GM12801 (cell line): ENCODE results near the gene EML5.

Experiments
- TF ChIP-seq, protein P1 (sequence below): IDR thresholded peaks from one replicate; pipeline ENCODE4 v1.5.1; 2011; ENCODE audit warnings: control low read depth; ENCODE audit not compliant: insufficient read length; ENCODE audit errors: extremely low read depth

EML5 gene

DNA sequence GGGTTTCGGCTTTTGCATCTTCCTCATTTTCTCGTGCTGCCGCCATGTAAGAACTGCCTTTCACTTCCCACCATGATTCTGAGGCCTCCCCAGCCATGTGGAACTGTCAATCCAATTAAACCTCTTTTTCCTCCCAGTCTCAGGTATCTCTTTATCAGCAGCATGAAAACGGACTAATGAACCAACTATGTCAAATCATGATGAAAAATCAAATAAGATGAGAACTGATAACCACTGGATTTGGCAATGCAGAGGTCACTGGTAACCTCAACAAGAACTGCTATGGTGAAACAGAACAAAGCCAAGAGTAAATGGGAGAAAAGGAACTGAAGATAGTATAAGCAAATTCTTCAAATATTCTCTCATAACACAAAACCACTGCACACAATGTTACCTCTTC, 6.0 kb downstream of the EML5 start:
- TF ChIP-seq, protein P1, sequence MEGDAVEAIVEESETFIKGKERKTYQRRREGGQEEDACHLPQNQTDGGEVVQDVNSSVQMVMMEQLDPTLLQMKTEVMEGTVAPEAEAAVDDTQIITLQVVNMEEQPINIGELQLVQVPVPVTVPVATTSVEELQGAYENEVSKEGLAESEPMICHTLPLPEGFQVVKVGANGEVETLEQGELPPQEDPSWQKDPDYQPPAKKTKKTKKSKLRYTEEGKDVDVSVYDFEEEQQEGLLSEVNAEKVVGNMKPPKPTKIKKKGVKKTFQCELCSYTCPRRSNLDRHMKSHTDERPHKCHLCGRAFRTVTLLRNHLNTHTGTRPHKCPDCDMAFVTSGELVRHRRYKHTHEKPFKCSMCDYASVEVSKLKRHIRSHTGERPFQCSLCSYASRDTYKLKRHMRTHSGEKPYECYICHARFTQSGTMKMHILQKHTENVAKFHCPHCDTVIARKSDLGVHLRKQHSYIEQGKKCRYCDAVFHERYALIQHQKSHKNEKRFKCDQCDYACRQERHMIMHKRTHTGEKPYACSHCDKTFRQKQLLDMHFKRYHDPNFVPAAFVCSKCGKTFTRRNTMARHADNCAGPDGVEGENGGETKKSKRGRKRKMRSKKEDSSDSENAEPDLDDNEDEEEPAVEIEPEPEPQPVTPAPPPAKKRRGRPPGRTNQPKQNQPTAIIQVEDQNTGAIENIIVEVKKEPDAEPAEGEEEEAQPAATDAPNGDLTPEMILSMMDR, result no peak

DNA sequence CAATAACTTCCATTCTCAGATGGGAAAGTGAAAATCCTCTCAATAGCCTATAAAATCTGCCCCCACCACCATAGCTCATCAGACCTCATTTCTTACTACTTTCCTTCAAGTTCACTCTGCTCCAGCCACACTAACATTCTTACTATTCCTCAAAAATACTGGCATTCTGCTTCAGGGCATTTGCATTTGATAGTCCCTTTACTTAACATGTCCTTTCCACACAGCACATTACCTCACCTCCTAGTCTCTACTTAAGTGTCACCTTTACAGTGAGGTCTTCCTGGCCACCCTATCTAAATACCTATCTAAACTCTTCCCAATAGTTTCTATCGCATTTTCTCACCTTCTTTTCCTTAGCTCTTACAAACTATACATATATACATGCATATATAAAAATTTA, 6.8 kb downstream of the EML5 start:
- TF ChIP-seq, protein P1, result no peak

DNA sequence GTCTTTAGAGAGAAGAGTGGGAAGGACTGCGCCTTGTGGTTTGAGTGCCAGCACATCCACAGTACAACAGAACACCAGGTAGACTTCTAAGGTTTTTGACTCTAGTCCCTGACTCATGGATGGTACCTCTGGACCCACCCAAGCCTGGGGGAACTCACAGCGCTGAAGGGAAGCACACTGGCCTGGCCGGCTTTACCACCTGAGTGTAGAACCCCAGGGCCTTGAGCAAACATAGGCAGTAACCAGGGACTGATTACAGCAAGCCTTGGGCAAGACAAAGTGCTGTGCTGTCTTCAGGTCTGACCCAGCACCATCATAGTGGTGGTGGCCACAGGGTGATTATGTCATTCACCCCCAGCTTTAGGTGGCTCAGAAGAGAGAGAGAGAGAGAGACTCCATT, 17.2 kb downstream of the EML5 start:
- TF ChIP-seq, protein P1, result no peak

DNA sequence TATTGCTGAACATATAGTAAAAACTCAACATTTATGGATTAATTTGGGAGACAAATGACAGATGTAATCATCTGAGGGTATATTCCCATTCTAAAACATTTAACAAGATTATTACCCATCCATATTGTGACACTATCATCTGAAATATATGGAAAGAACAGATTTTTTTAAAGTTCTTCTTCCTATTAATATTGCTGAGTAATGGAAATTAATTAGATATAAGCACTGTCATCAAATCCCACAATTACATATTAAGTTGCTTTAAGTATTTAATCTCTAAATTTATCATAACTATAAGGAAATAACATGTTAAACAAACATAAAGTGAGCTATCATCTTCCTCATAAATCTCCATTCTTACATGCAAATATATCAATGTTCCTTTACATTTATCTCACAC, 22.0 kb downstream of the EML5 start:
- TF ChIP-seq, protein P1, result no peak

DNA sequence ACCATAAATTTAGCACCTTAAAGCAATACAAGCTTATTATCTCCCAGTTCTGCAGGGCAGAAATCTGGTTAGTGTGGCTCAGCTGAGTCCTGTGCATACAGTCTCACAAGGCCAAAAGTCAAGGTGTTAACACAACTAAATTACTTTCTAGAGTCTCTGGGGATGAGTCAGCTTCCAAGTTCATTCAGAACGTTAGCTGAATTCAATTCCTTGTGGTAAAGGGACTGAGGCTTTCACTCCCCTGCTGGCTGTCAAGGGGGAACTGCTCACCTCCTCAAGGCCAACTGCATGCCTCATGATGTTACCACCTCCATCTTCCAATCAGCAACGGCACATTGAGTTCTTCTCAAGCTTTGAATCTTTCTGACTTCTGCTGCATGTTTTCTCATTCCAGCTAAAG, 27.6 kb downstream of the EML5 start:
- TF ChIP-seq, protein P1, result no peak

DNA sequence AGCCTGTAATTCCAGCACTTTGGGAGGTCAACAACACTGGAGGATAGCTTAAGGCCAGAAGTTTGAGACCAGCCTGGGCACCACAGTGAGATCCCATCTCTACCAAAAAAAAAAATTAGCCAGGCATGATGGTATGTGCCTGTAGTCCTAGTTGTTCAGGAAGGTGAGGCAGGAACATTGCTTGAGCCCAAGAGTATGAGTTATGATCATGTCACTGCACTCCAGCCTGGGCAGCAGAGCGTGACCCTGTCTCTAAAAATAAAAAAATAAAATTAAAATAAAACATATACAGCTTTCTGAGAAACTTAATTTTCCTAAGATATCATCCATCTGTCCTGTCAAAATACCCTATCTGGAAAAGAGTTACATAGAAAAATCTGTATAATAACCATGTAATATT, 38.9 kb downstream of the EML5 start:
- TF ChIP-seq, protein P1, result no peak

DNA sequence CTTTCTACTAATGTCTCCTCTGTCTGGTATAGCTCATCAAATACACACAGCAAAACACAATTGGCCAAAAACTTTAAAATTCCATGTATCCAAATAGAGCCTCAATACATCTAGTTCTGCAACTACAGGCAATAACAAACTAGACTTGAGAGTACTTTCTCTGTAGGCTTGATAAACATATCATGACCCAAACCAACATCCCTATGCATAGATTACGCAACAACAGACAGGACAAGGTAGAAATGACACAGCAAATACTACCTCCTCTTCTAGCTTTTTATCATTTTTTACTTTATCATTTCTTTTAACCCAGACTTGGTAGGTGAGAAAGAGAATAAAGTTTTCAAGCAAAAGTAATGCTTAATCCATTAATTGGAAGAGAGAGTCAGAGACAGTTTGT, 41.8 kb downstream of the EML5 start:
- TF ChIP-seq, protein P1, result no peak

DNA sequence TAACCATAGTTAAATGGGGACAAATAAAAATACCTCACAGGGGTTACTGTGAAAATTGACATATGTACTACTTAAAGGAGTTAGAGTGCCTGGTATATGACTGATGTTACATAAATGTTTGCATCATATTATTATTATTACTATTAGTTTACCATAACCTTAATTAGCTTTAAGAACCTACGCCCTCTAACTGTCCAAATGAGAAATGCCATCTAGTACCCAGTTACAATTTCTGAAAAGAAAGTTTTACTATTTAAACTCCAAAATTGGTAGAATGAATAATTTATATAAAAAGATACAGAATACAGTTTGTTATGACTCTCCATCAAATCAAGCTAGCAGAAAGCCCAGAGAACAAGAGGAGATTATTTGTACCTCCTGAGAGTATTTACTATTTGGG, 42.3 kb downstream of the EML5 start:
- TF ChIP-seq, protein P1, result no peak
